GM19395 (cell line): ENCODE results near the gene CXCR4.
A peak's percentile ranks its signal among the peaks of the same experiment; 100 is the strongest.
"Not testable (repeated sequence)": the region's sequence is repeated elsewhere in the genome, so short reads cannot be mapped to it uniquely, and the experiment has no call there.

Experiments
- ATAC-seq: cut with Tn5 transposase; IDR thresholded peaks from one replicate; pipeline ENCODE4 v1.9.1; 2021; ENCODE audit warnings: mild to moderate bottlenecking, moderate library complexity; ENCODE audit not compliant: unreplicated experiment

CXCR4 gene

GRCh38 chr2:136115183-136115761 is 2.7 kb downstream of the CXCR4 start:
- ATAC-seq = no peak

- no peak for ATAC-seq
These were observed 3.6 kb downstream of the CXCR4 start for GRCh38 chr2:136114382-136114781.

GRCh38 chr2:136113209-136113971 is 4.6 kb downstream of the CXCR4 start:
- ATAC-seq = no peak

GRCh38 chr2:136112317-136113208 is 5.4 kb downstream of the CXCR4 start:
- ATAC-seq = no peak

GRCh38 chr2:136111711-136112110 is 6.2 kb downstream of the CXCR4 start:
- no peak for ATAC-seq

- no peak for ATAC-seq
These were observed 7.4 kb downstream of the CXCR4 start for GRCh38 chr2:136110526-136110925.

- no peak for ATAC-seq
These were observed 9.5 kb downstream of the CXCR4 start for GRCh38 chr2:136108463-136108862.

GRCh38 chr2:136107051-136108033 is 10.6 kb downstream of the CXCR4 start:
- ATAC-seq = peak; percentile 85

GRCh38 chr2:136106505-136106904 is 11.4 kb downstream of the CXCR4 start:
- ATAC-seq = no peak

GRCh38 chr2:136104977-136105376 is 13.0 kb downstream of the CXCR4 start:
- no peak for ATAC-seq

GRCh38 chr2:136101042-136101441 is 16.9 kb downstream of the CXCR4 start:
- ATAC-seq = no peak

GRCh38 chr2:136098441-136098840 is 19.5 kb downstream of the CXCR4 start:
- ATAC-seq = no peak

- ATAC-seq = no peak
These were observed 24.4 kb downstream of the CXCR4 start for GRCh38 chr2:136093583-136093982.

- ATAC-seq = no peak
These were observed 26.1 kb downstream of the CXCR4 start for GRCh38 chr2:136091899-136092298.

GRCh38 chr2:136087901-136088460 is 30.0 kb downstream of the CXCR4 start:
- not testable (repeated sequence) for ATAC-seq

GRCh38 chr2:136086253-136087016 is 31.5 kb downstream of the CXCR4 start:
- ATAC-seq = no peak

GRCh38 chr2:136085453-136086209 is 32.3 kb downstream of the CXCR4 start:
- ATAC-seq = no peak

GRCh38 chr2:136081582-136082210 is 36.3 kb downstream of the CXCR4 start:
- no peak for ATAC-seq
